Thyroid gland (tissue), 4 donors: ENCODE results near the gene ECEL1.

ENCODE experiments used
- CTCF ChIP-seq, 6 experiments: fragments of 200-600 bp in 3 of 6; fragments of 450-650 bp in 3 of 6; sonication (generic) in 3 of 6; IDR thresholded peaks; one replicate each; pipeline ENCODE4 v1.5.1; 2016 to 2019; ENCODE audit warnings: antibody characterized with exemption in 6 of 6, mild to moderate bottlenecking in 2 of 6, inconsistent platforms in 1 of 6, moderate library complexity in 1 of 6
- POLR2A ChIP-seq, 2 donors: fragments of 450-650 bp; IDR thresholded peaks; one replicate each; pipeline ENCODE4 v1.6.1; 2017; ENCODE audit warnings: antibody characterized with exemption in 2 of 2, mild to moderate bottlenecking in 2 of 2, moderate library complexity in 1 of 2

GRCh38 chr2:232492963-232493700, 5.5 kb upstream of the ECEL1 start:
- TF ChIP-seq CTCF (IDR thresholded peaks at IDR 0.05), result no peak
- no peak for TF ChIP-seq POLR2A (IDR thresholded peaks at IDR 0.05)
